IPS-18c (cell line): ENCODE data around the gene ADM.

Source experiments
- H3K4me3 ChIP-seq: 2 replicates; pipeline ENCODE4 v1.7.0; 2013; ENCODE audit warnings: low read depth, mild to moderate bottlenecking, low read length, moderate library complexity; ENCODE audit not compliant: insufficient read depth
- H3K9me3 ChIP-seq: one replicate; pipeline ENCODE4 v1.6.1; 2013; ENCODE audit warnings: mild to moderate bottlenecking, low read length, moderate library complexity; ENCODE audit not compliant: control insufficient read depth, insufficient read depth

Gene ADM

DNA sequence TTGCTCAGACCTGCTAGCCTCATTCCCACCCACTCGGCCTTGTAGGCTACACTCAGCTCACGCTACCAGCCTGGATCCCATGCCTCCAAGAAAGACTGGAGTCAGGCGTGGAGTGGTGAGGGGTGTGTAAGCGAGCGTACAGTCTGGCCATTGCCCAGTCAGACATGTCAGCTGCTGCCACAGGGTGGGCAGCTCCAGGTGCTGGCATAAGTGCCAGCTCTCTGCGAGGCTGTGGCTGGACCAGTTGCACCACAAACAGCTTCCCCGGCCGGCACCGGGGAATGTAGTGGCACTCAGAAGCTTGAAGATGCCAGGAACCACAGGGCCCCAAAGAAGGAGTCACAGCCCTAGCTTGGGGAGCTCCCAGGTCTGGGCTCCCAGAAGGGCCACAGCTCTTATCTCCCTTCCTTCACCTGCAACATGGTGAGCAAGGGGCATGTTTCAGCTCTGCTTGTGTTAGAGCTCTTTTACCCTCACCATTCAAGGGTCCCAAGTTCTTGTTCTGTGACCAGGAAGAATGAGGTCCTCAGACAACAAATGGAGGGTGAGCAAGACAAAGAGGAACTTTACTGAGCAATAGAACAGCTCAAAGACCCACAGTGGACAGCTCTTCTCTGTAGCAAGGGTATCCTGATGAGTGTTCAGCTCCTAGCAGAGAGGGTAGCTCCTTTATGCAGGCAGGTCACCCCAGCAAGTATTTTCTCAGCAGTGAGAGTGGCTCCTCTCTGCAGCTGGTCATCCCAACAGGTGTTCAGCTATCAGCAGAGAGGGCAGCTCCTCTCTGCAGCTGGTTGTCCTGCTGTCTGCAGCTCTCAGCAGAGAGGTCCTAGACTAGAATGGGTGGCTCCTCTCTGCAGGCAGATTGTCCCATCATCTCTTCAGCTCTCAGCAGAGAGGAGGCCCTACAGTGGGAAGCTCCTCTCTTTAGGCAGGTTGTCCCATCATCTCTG, 16.8 kb upstream of the ADM start:
- peaks cover 2% of the 10 kb centered on the region for H3K9me3 ChIP-seq
- no peak overlapping the region for H3K4me3 ChIP-seq

DNA sequence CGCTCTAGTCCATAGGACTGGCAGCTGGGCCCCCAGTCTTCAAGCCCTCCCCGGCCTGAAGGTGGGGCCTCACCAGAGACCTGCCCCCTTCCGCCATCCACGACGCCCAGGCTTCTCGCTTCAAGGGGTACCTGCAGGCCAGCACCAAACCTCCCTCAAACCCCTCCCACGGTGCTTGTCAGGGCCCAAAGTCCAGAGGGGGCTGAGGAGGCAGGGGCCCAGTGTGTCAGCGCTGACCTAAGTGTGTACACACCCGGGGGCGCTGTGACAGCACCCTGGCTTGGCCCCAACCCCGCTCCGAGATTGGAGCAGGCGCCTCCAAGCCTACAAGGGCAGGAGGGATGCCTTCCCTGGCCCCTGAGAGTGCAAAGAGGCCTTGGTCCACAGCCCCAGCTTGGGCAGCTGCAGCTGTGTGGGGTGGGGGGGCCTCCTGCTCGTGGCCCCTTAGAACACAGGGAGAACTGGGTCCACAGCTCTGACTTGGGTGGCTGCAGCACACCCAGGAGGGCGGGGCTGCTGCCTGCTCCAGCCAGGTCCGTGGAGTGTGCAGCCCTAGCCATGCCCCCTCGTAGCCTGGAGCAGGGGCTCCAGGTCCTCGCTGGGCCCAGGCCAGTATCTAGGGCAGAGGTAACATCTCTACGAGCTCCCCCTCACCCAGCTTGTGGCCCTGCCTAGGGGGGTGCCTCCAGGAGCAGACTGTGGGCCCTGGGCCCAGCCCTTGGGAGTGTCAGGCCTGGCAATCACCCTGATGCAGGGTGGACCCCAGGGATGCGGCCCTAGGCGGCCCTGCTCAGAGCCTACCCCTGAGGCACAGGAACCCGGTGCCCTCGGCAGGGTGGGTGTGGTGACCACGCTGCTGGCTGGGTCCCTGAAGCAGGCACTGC, 15.8 kb upstream of the ADM start:
- peaks cover 2% of the 10 kb centered on the region for H3K9me3 ChIP-seq
- no peak overlapping the region for H3K4me3 ChIP-seq

GRCh38 chr11:10289765-10290380, 15.0 kb upstream of the ADM start:
- Histone ChIP-seq H3K9me3 (peaks cover 2% of the 10 kb centered on the region), H3K4me3 (no peak overlapping the region)

DNA sequence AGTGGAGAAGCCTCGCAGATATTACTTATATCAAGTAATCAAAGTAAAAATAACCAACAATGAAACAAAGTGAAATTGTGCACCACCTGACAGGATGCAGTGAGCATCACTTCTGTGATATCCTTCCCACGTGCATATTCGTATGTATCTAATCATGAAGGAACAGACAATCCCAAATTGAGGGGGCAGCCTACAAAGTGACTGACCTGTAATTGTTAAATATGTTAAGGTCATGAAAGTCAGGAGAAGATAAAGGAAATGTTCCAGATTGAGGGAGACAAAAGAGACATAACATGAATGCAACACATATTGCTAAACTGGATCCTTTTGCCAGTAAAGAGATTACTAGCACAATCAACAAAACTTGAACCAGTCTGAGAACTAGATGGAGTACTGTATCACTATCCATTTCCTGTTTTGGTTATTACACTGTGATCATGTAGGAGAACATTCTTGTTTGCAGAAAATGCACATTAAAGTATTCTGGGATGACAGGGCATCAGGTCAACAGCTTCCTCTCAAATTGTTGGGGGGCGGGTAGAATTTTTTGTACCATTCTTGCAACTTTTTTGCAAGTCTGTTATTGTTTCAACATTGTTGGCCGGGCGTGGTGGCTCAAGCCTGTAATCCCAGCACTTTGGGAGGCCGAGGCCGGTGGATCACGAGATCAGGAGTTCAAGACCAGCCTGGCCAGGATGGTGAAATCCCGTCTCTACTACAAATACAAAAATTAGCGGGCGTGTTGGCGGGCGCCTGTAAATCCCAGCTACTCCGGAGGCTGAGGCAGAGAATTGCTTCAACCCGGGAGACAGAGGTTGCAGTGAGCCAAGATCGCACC, 12.9 kb upstream of the ADM start:
- Histone ChIP-seq H3K4me3 (no peak overlapping the region), H3K9me3 (peaks cover 2% of the 10 kb centered on the region)

DNA sequence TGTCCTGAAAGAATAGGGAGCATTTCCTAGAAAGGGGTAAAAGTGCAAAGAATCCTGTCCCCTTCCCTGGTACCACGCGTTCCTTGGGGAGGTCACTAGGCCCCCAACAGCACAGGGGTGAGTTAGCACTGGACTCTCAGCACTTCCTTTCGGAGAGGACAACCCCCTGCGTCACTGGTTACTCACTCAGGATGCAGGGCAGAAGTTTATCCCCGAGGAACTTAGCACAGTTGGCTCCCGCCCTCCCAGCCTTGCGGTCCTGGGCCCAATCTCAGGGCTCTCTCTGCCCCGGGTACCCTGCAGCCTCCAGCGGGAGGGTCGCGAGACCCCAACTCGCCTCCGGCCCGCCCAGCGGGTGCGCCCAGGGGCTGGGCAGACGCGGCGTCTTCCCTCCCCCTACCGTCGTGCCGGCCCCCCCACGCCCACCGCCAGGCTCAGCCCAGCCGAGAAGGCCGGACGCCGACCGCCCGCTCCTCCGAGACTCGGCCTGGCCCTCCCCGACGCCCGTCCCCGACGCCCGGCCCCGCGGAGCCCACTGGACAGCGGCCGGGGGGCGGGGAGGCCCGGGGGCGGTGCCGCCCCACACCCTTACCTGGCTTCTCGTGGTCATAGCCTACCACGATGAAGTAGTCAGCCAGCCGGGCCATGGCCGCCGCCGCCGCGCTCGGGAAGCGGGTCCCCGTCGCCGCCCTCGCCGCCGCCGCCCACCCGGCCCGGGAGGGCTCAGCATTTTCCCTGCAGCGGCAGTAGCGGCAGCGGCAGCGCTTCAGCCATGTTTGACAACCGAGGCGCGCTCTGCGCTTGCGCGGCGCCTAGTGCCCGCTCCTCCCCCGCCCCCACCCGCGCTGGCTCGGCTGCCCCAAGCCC, 11.2 kb upstream of the ADM start, which contains the start of gene SBF2:
TSS of gene SBF2 (minus strand) at position 797 of the 867 bp plus-strand sequence. CDS start at position 647, 150 bp downstream.
- H3K4me3 ChIP-seq: peak within 1 kb of the TSS; percentile 75
- H3K9me3 ChIP-seq: no peaks in the 10 kb centered on the region

DNA sequence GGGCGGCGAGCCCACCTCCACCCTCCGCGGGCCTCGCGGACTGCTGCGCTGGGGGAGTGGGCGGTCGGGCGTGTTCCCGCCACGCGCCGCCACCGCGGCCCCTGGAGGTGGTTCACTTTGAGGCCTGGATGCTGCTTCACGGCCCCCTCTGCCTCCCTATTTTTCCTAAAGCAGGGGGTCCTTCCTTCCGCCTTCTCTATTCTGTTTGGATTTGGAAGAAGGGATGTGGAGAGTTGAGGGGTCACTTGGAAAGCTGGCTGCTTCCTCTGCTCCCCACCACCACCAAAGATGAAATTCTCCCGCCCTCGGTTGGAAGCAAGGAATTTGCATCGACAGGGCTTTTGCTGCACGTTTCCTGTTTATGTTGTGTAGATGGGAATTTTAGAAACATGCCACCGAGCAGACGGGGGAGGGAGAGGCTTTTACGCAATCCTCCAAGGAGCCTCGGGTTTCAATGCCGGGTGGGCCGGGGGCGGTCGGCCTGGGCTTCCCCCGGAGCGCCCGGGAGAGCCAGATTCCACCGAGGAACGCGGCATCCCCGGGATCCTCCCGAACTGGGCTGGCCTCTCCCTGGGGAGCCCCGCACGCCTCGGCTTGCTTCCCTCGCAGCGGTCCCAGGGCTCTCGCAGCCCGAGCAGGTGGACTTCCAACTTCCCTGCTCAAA, 10.5 kb upstream of the ADM start:
- Histone ChIP-seq H3K9me3 (no peaks in the 10 kb centered on the region), H3K4me3 (peak overlapping the region; percentile 75)

DNA sequence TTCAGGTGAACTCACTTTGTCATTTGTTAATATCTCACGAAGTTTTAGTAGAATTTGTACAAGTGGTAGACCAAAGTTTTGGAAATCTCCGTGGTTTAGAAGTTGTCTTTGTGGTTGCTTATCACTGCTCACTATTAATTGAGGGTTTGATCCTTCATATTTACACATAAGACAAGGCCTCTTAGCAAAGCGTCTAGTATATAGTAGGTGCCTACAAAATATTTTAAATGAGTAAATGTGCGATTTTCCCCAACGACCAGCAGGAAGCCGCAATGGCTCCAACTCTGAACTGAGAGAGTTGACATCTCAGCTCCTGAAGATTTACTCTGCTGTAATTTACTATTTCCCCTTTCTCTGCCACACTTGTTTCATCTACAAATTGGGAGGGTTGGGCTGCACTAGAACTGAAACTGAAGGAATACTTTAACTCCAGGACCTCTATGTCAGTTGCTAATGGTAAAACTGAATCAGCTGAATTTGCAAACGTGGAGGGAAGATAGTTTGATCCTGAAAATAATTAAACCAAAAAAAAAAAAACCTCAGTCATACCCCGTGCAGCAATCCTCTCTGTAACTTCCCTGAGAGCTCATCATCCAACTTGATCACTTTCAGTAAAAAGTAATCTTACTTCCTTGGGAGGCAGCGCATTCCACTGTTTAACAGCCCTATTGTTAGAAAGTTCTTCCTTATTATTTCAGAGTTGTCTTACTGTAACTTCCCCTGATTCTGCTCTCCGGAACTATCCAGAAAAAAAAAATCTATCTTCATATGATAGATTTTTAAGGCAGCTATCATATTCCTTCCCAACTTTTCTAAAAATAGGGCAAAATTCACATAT, 9.6 kb upstream of the ADM start:
- Histone ChIP-seq H3K9me3 (no peaks in the 10 kb centered on the region), H3K4me3 (peak overlapping the region; percentile 75)

DNA sequence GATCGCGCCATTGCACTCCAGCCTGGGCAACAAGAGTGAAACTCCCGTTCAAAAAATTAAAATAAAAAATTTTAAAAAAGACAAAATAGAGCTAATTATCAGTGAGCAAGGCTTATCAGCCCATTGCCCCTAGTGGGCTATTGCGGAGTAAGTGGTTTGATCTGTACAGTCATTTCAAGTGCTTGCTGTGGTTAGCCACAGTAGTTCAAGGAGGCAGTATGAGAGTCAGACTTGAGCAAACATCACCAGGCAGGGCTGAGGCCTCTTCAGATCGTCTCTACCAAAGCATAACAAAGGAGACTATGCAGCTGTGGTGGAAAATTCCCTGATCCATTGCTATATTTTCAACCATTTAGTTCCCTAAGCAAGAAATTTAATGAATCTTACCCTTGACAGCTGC, 6.5 kb upstream of the ADM start:
- H3K4me3 ChIP-seq: no peak overlapping the region
- H3K9me3 ChIP-seq: peaks cover 2% of the 10 kb centered on the region

DNA sequence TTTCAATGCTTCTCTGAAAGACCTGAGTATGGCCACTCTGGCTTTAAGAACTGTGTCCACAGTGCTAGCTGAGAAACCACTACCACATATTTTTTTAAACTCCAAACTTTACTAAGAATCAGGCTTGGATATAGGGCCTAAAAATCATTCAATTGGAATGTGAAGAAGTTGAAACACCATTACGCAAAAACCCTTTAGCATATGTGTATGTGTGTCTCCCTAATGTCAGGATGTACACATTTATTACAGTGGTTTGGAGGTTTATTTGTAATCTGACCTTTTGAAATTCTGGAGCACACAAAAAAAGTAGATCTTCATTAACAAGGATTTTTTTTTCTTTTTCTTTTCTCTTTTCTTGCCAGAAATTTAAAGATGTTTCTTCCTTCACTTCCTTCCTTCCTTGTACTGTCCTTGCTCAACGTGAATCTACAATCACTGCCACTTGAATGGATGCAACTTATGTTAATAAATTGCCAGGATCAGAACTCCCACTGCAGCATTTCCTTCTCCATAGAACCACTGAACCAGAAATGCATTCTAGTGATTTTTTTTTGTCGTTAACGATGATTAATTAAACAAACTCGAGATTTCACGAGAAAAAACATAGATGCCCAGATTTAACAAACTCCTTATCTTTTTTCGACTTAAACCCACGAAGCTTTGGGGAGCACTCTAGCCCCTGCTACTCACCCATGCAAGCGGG, 3.1 kb upstream of the ADM start:
- Histone ChIP-seq H3K4me3 (peak overlapping the region; percentile 81; the same call in 1 of the 2 replicates), H3K9me3 (peaks cover 2% of the 10 kb centered on the region)

DNA sequence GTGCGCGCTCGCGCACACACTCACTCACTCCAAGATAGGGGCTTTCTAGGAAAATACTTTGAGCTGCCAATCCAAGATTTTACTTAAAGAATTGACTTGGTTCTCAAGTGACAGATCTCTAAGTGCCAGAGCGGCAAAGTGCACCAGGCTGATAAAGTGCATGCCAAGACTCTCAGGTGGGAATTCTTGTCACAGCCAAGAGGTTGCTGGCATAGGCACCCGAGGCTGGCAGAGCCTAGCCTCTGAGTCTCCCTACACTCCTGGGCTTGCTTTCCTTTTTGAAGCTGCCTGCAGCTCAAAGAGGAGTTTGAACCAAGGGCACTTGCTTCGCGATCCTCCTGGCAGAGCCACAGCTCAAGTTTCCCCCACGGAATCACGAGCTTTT, 2.5 kb upstream of the ADM start:
- peaks cover 2% of the 10 kb centered on the region for H3K9me3 ChIP-seq
- H3K4me3 ChIP-seq: peak overlapping the region; percentile 81

DNA sequence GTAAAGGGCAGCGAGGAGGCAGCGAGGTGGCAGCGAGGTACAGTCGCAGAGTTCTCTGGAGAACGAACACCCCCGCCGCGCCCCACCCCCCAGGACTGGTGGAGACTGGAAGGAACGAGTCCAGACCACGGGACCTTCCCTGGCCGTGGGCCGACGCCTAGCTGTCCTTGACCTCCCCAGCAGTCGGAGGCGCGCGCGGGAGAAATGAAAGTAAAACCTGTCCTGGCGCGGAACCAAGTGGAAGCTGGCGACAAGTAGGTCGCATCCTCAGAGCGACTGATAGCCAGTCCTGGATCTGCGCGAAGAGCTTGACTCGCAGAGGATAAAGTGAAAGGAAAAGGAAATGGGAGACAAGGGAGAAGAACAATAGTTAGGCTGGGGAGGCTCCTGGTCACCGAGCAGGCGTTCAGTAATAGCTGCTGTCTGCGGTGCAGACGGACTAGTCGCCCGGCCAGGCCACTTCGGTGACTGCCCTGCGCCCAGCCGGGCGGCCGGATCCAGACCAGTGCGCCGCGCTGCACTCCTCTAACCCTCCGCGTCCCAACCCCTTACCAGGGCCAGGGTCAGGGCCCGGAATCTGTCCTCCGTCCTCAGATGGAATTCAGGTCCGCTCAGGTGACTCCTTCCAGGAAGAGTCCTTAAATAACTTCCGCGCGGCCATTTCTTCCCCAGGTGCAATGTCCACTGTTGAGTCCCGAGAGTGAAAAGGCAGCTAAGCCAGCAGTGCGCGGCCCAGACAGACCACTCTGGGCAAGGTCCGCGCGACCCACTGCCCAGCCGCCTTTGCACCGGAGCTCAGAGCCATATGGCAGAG, 1.9 kb upstream of the ADM start:
- peak overlapping the region; percentile 81 for H3K4me3 ChIP-seq
- peaks cover 2% of the 10 kb centered on the region for H3K9me3 ChIP-seq

GRCh38 chr11:10303558-10304363, 1.1 kb upstream of the ADM start:
- Histone ChIP-seq H3K4me3 (peak overlapping the region; percentile 81), H3K9me3 (peaks cover 2% of the 10 kb centered on the region)
